Hepatocyte (in vitro differentiated cells): ENCODE data around the gene STRA8. TPM values are rescaled to one million over a fixed set of nuclear protein-coding genes. Genes with fewer than 3 reads are reported as not detected.

Experiments used
- DNase-seq: peaks from one replicate; pipeline ENCODE4 v3.0.0-alpha.2; 2016; ENCODE audit warnings: low spot score
- H2AFZ ChIP-seq: fragments of 200-600 bp; sonication (generic); 2 replicates; pipeline ENCODE4 v1.6.0; 2016; ENCODE audit warnings: antibody characterized with exemption, mild to moderate bottlenecking
- H3K27ac ChIP-seq: fragments of 200-600 bp; sonication (generic); 2 replicates; pipeline ENCODE4 v1.5.1; 2016; ENCODE audit warnings: mild to moderate bottlenecking
- H3K27me3 ChIP-seq: fragments of 200-600 bp; sonication (generic); 2 replicates; pipeline ENCODE4 v1.6.1; 2016
- H3K36me3 ChIP-seq: fragments of 200-600 bp; sonication (generic); replicated peaks from 2 replicates; pipeline ENCODE4 v1.5.1; 2016; ENCODE audit warnings: low read depth; ENCODE audit not compliant: insufficient read depth
- H3K4me1 ChIP-seq: fragments of 200-600 bp; sonication (generic); 2 replicates; pipeline ENCODE4 v1.5.1; 2016; ENCODE audit warnings: mild to moderate bottlenecking, moderate library complexity; ENCODE audit not compliant: insufficient read depth
- H3K4me2 ChIP-seq: fragments of 200-600 bp; sonication (generic); 2 replicates; pipeline ENCODE4 v1.6.0; 2016
- H3K4me3 ChIP-seq: fragments of 200-600 bp; sonication (generic); 2 replicates; pipeline ENCODE4 v1.5.1; 2016; ENCODE audit warnings: mild to moderate bottlenecking
- H3K79me2 ChIP-seq: fragments of 200-600 bp; sonication (generic); 2 replicates; pipeline ENCODE4 v1.6.0; 2017; ENCODE audit warnings: mild to moderate bottlenecking
- H3K9me2 ChIP-seq: fragments of 200-600 bp; sonication (generic); replicated peaks from 2 replicates; pipeline ENCODE4 v1.6.0; 2017; ENCODE audit warnings: mild to moderate bottlenecking; ENCODE audit not compliant: insufficient read depth
- H3K9me3 ChIP-seq: fragments of 200-600 bp; sonication (generic); 2 replicates; pipeline ENCODE4 v1.5.1; 2016; ENCODE audit warnings: low read depth, mild to moderate bottlenecking
- H4K20me1 ChIP-seq: fragments of 200-600 bp; sonication (generic); 2 replicates; pipeline ENCODE4 v1.6.0; 2016; ENCODE audit warnings: mild to moderate bottlenecking; ENCODE audit not compliant: insufficient read depth, poor library complexity, severe bottlenecking
- EZH2 ChIP-seq: fragments of 200-600 bp; sonication (generic); IDR thresholded peaks from 2 replicates; pipeline ENCODE4 v1.6.1; 2016; ENCODE audit warnings: antibody characterized with exemption, mild to moderate bottlenecking, borderline replicate concordance
- EZH2phosphoT487 ChIP-seq: fragments of 200-600 bp; sonication (generic); IDR thresholded peaks from one replicate; pipeline ENCODE4 v1.6.1; 2018; ENCODE audit warnings: antibody characterized with exemption, mild to moderate bottlenecking, low read depth, moderate library complexity; ENCODE audit not compliant: unreplicated experiment, severe bottlenecking
- WGBS: methylation state at CpG from one replicate; pipeline ENCODE4 v1.1.6; 2016; ENCODE audit warnings: low lambda C conversion rate; ENCODE audit errors: missing lambda C conversion rate; 5-methylcytosine and 5-hydroxymethylcytosine counted together
- polyA plus RNA-seq: library from polyadenylated mRNA; unstranded; fragments of >200 nt; fragmentation: Nextera tagmentation; extraction: Ambion mirVana; gene quantifications from 2 replicates; pipeline ENCODE4 v1.2.1, GENCODE V29; 2016
- total RNA-seq: library from RNA; depleted of rRNA; stranded (reverse); fragments of >200 nt; gene quantifications from 2 replicates; pipeline ENCODE4 v1.2.3, GENCODE V29; 2014
- TF ChIP-seq, protein P1 (sequence below): fragments of 200-600 bp; sonication (generic); IDR thresholded peaks from 2 replicates; pipeline ENCODE4 v1.5.1; 2016; ENCODE audit warnings: antibody characterized with exemption, mild to moderate bottlenecking; ENCODE audit not compliant: poor library complexity

STRA8 gene
- total and polyA plus RNA-seq, 2 experiments from 2014 or later = not detected

DNA sequence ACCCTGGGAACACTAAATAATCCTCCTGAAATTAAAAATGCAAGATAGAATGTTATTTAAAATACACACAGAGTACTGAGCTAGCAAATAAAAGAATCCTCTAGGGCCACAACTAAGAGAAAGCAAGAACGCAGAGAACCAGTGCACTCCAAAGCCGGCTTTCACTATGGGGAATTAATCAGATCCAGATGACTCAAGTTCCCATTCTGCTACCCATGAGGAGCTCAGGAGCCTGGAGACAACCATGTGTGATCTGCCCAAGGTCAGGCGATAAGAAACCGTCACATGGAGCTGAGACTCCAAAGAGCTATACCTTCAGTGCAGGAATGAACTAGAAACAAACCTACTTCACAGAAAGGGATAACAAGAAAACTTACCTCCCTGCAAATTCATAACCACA, 43.7 kb upstream of the STRA8 start:
- no peaks in the 10 kb centered on the region for H3K27me3 ChIP-seq

DNA sequence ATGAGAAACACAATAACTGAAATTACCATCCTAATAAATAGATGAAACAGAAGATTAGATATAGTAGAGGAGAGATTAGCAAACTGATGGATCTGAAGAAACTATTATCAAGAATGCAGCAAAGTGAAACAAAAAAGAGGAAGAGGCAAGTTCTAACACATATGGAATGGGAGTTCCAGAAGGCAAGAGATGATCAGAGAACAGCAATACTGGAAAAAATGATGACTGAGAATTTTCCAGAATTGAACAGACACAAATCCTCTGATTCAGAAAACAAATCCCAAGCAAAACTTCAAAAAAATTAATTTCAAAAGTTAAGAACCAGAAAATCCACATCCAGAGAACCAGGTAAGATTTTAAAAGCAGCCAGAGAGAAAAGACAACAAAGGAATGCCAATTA, 42.9 kb upstream of the STRA8 start:
- Histone ChIP-seq H3K27ac (no peak overlapping the region), H4K20me1 (no peaks in the 10 kb centered on the region), H3K4me3 (no peak overlapping the region), H3K27me3 (no peaks in the 10 kb centered on the region), H3K9me3 (no peaks in the 10 kb centered on the region), H3K36me3 (no peaks in the 10 kb centered on the region), H3K4me1 (no peaks in the 10 kb centered on the region), H3K9me2 (no peaks in the 10 kb centered on the region), H3K4me2 (no peak overlapping the region), H2AFZ (no peak overlapping the region), H3K79me2 (no peaks in the 10 kb centered on the region)
- TF ChIP-seq EZH2phosphoT487 (no peak), EZH2 (no peak)
- TF ChIP-seq, protein P1, sequence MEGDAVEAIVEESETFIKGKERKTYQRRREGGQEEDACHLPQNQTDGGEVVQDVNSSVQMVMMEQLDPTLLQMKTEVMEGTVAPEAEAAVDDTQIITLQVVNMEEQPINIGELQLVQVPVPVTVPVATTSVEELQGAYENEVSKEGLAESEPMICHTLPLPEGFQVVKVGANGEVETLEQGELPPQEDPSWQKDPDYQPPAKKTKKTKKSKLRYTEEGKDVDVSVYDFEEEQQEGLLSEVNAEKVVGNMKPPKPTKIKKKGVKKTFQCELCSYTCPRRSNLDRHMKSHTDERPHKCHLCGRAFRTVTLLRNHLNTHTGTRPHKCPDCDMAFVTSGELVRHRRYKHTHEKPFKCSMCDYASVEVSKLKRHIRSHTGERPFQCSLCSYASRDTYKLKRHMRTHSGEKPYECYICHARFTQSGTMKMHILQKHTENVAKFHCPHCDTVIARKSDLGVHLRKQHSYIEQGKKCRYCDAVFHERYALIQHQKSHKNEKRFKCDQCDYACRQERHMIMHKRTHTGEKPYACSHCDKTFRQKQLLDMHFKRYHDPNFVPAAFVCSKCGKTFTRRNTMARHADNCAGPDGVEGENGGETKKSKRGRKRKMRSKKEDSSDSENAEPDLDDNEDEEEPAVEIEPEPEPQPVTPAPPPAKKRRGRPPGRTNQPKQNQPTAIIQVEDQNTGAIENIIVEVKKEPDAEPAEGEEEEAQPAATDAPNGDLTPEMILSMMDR = no peak
- no peak for DNase-seq

More for the DNA sequence above, 43.7 kb upstream of the STRA8 start:
- H2AFZ ChIP-seq = no peak overlapping the region
- TF ChIP-seq EZH2phosphoT487 (no peak), EZH2 (no peak)
- TF ChIP-seq, protein P1 = no peak
- whole genome bisulfite sequencing = 67% methylated on average over 4 of the region's 4 CpGs
- H3K9me2 ChIP-seq = no peaks in the 10 kb centered on the region
- H3K4me3 ChIP-seq = no peak overlapping the region
- no peaks in the 10 kb centered on the region for H3K9me3 ChIP-seq
- no peaks in the 10 kb centered on the region for H3K36me3 ChIP-seq
- no peak for DNase-seq
- no peaks in the 10 kb centered on the region for H3K79me2 ChIP-seq
- H3K4me1 ChIP-seq = no peaks in the 10 kb centered on the region
- H3K27ac ChIP-seq = no peak overlapping the region
- no peaks in the 10 kb centered on the region for H4K20me1 ChIP-seq
- H3K4me2 ChIP-seq = no peak overlapping the region

- Histone ChIP-seq H3K4me2 (no peak overlapping the region), H3K27ac (no peak overlapping the region), H3K79me2 (no peaks in the 10 kb centered on the region), H3K4me1 (no peaks in the 10 kb centered on the region), H3K4me3 (no peak overlapping the region), H3K27me3 (no peaks in the 10 kb centered on the region), H4K20me1 (no peaks in the 10 kb centered on the region), H2AFZ (no peak overlapping the region), H3K9me2 (no peaks in the 10 kb centered on the region), H3K36me3 (no peaks in the 10 kb centered on the region), H3K9me3 (no peaks in the 10 kb centered on the region)
- no peak for DNase-seq
- TF ChIP-seq, protein P1 = no peak
- no peak for TF ChIP-seq EZH2
- TF ChIP-seq EZH2phosphoT487 = no peak
- 95% methylated on average over 11 of the region's 11 CpGs for WGBS
Observed at GRCh38 chr7:135192914-135193536, 40.6 kb upstream of the STRA8 start.
